Measurements from ENCODE around the gene CYP2U1.

- TF ChIP-seq SUZ12 (IDR thresholded peaks at IDR 0.05) (no peak), NFRKB (IDR thresholded peaks at IDR 0.05) (no peak), FOXM1 (IDR thresholded peaks at IDR 0.05; ENCODE audit: borderline replicate concordance) (no peak), TARDBP (IDR thresholded peaks at IDR 0.05) (no peak), ELF4 (IDR thresholded peaks at IDR 0.05) (no peak), BHLHE40 (IDR thresholded peaks at IDR 0.05; ENCODE audit: borderline replicate concordance) (no peak), L3MBTL2 (conservative IDR thresholded peaks at IDR 0.05) (no peak), ZNF384 (IDR thresholded peaks at IDR 0.05) (no peak), FOXK2 (IDR thresholded peaks at IDR 0.05) (no peak), SP1 (IDR thresholded peaks at IDR 0.05) (no peak)
- TF ChIP-seq, protein P1, sequence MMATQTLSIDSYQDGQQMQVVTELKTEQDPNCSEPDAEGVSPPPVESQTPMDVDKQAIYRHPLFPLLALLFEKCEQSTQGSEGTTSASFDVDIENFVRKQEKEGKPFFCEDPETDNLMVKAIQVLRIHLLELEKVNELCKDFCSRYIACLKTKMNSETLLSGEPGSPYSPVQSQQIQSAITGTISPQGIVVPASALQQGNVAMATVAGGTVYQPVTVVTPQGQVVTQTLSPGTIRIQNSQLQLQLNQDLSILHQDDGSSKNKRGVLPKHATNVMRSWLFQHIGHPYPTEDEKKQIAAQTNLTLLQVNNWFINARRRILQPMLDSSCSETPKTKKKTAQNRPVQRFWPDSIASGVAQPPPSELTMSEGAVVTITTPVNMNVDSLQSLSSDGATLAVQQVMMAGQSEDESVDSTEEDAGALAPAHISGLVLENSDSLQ (IDR thresholded peaks at IDR 0.05) = no peak
Measured at GRCh38 chr4:107987916-107988762, 56.8 kb downstream of the CYP2U1 start.
